ENCODE results near the gene TIMM10. TPM values are rescaled to one million over a fixed set of nuclear protein-coding genes. Genes with fewer than 3 reads are reported as not detected.
A peak's percentile ranks its signal among the peaks of the same experiment; 100 is the strongest.

TIMM10 gene
- polyA plus RNA-seq, 1 donor from 2014 or later, result 63.5 TPM

DNA sequence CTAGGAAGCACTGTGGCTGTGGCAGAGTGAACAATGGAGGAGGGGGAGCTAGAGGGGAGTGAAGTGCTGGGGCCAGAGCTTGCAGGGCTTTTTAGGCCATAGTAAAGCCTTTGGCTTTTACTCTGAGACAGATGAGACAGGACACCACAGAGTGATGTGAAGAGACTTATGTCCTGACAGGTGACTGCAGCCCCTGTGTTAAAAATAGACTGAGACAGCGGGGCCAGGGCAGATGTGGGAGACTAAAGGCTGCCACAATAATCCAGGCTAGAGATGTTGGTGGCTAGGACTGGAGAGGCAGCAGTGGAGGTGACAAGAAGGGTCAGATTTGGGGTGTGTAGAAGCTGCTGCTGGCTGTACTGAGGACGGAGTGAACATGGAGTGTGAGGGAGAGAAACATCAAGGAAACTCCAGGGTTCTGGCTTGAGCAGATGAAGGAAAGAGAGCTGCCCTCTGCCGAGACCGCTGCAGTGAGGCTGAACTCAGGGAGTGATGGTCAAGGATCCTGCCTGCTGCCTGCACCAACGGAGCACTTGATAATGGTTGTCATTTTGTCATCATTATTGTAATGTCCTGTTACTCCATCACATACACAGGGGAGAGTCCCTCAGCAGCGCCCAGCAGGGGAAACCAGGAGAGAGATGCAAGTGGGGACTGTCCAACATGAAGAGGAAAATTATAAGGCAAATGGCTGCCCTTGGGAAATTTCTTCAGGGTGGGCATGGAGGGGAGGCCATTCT lies 42.5 kb downstream of the TIMM10 start:
- Mint-ChIP-seq H3K27me3 (peaks cover 4% of the 10 kb centered on the region), H3K27ac (no peak overlapping the region), H3K9me3 (no peaks in the 10 kb centered on the region), H3K36me3 (peaks cover 2% of the 10 kb centered on the region), H3K4me3 (no peak overlapping the region), H3K4me1 (peaks cover 12 to 16% (median 16%) of the 10 kb centered on the region in 3 donors)

- no peak overlapping the region for H3K4me3 Mint-ChIP-seq
- peaks cover 12 to 17% (median 16%) of the 10 kb centered on the region in 3 donors for H3K4me1 Mint-ChIP-seq
- peaks cover 6% of the 10 kb centered on the region for H3K27me3 Mint-ChIP-seq
- H3K9me3 Mint-ChIP-seq, result no peaks in the 10 kb centered on the region
- H3K27ac Mint-ChIP-seq, result no peak overlapping the region
- peaks cover 2% of the 10 kb centered on the region for H3K36me3 Mint-ChIP-seq
These were observed 43.4 kb downstream of the TIMM10 start for GRCh38 chr11:57487021-57487778.

GRCh38 chr11:57485217-57485990 lies 45.1 kb downstream of the TIMM10 start:
- Mint-ChIP-seq H3K4me1 (peaks cover 19 to 25% (median 23%) of the 10 kb centered on the region in 3 donors), H3K9me3 (no peaks in the 10 kb centered on the region), H3K4me3 (peak overlapping the region in 1 of 4 donors; percentile 37), H3K27me3 (peaks cover 12% of the 10 kb centered on the region), H3K36me3 (peaks cover 2% of the 10 kb centered on the region), H3K27ac (peak overlapping the region in 2 of 3 donors; percentile 73 to 86)

- Mint-ChIP-seq H3K4me1 (peaks cover 23 to 33% (median 24%) of the 10 kb centered on the region in 3 donors), H3K4me3 (peak overlapping the region in 3 of 4 donors; percentile 33 to 80 (median 73)), H3K36me3 (peaks cover 2% of the 10 kb centered on the region)
These were observed 46.3 kb downstream of the TIMM10 start for GRCh38 chr11:57484141-57484710.

DNA sequence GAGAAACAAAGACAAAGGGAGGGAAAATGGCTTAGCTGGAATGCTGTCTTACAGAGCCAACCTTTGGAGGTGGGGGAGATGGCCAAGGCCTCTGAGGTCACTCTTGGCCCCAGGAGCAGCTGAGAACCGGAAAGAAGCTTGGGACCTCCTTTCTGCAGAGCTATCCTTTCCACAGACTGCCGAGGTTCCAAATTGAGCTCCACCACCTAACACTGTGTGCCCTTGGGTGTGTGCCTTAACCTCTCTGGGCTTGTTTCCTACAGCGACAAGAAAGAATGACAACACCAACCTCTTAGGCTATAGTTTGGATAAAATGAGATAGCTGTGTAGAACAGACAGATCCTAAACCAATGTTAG lies 47.0 kb downstream of the TIMM10 start:
- Mint-ChIP-seq H3K9me3 (no peaks in the 10 kb centered on the region), H3K4me1 (peaks cover 23 to 33% (median 24%) of the 10 kb centered on the region in 3 donors), H3K36me3 (peaks cover 2% of the 10 kb centered on the region), H3K4me3 (peak overlapping the region; percentile 33 to 80 (median 62)), H3K27me3 (peaks cover 18% of the 10 kb centered on the region), H3K27ac (no peak overlapping the region)

More at GRCh38 chr11:57484141-57484710, 46.3 kb downstream of the TIMM10 start:
- peaks cover 18% of the 10 kb centered on the region for H3K27me3 Mint-ChIP-seq
- H3K27ac Mint-ChIP-seq, result peak overlapping the region in 1 of 3 donors; percentile 73
- H3K9me3 Mint-ChIP-seq, result no peaks in the 10 kb centered on the region

DNA sequence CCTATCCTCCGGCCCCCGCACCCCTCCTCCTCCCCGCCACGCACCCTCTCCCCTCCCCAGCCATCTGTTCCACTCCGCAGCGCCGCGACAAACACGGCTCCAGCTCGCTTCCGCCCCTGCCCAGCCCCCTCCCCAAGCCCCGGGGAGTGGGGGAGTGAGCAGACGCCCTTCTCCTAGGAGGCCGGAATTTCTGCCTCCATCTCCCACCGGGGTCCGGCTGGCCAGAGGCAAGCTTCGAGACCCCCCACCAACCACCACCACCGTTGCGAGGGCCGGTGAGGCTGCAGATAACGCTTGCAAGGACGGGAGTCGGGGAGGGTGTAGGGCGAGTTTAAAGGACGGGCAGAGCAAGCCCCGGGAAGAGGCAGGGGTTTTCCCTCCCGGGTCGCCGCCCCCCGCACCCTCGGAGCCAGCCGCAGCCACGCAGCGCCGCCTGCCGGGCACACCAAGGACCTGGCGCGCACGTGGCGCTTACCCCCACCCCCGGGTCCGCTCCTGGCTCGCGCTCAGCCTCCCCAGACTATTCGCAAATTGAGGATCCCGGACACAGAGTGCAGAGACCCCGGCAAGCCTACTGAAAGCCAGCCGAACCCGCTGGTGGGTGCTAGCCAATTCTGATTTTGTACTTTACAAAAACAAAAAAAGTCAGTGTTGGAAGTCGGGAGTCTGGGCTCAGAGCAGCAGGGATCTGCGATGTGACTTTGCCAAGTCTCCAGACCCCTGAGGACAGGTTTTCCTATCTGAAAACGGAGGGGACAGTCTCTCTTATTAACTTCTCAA lies 47.6 kb downstream of the TIMM10 start:
- Mint-ChIP-seq H3K4me1 (peaks cover 23 to 36% (median 24%) of the 10 kb centered on the region in 3 donors), H3K4me3 (peak overlapping the region; percentile 49 to 73 (median 63))

GRCh38 chr11:57481915-57482781 lies 48.4 kb downstream of the TIMM10 start:
- Mint-ChIP-seq H3K27ac (peak overlapping the region in 1 of 3 donors; percentile 26), H3K4me3 (peak overlapping the region; percentile 36 to 72 (median 62)), H3K4me1 (peaks cover 23 to 36% (median 25%) of the 10 kb centered on the region in 3 donors), H3K36me3 (peaks cover 2% of the 10 kb centered on the region), H3K27me3 (peaks cover 21% of the 10 kb centered on the region), H3K9me3 (no peaks in the 10 kb centered on the region)

More for the DNA sequence above, 47.6 kb downstream of the TIMM10 start:
- H3K9me3 Mint-ChIP-seq, result no peaks in the 10 kb centered on the region
- no peak overlapping the region for H3K27ac Mint-ChIP-seq
- H3K36me3 Mint-ChIP-seq, result peaks cover 2% of the 10 kb centered on the region
- peaks cover 21% of the 10 kb centered on the region for H3K27me3 Mint-ChIP-seq

- H3K27ac Mint-ChIP-seq, result peak overlapping the region in 1 of 3 donors; percentile 5
- H3K4me3 Mint-ChIP-seq, result peak overlapping the region in 2 of 4 donors; percentile 53 to 72
- H3K4me1 Mint-ChIP-seq, result peaks cover 23 to 36% (median 28%) of the 10 kb centered on the region in 3 donors
- H3K27me3 Mint-ChIP-seq, result peaks cover 22% of the 10 kb centered on the region
- no peaks in the 10 kb centered on the region for H3K9me3 Mint-ChIP-seq
- H3K36me3 Mint-ChIP-seq, result peaks cover 2% of the 10 kb centered on the region
These were observed 49.2 kb downstream of the TIMM10 start for GRCh38 chr11:57481315-57481714.

GRCh38 chr11:57480409-57481137 lies 50.0 kb downstream of the TIMM10 start:
- peaks cover under 1% of the 10 kb centered on the region for H3K36me3 Mint-ChIP-seq
- H3K4me3 Mint-ChIP-seq, result peak overlapping the region in 1 of 4 donors; percentile 46
- H3K9me3 Mint-ChIP-seq, result no peaks in the 10 kb centered on the region
- H3K27ac Mint-ChIP-seq, result peak overlapping the region in 1 of 3 donors; percentile 7
- peaks cover 25 to 40% (median 28%) of the 10 kb centered on the region in 3 donors for H3K4me1 Mint-ChIP-seq
- H3K27me3 Mint-ChIP-seq, result peaks cover 23% of the 10 kb centered on the region

- no peaks in the 10 kb centered on the region for H3K36me3 Mint-ChIP-seq
- H3K27ac Mint-ChIP-seq, result peak overlapping the region in 1 of 3 donors; percentile 7
- peaks cover 23 to 44% (median 30%) of the 10 kb centered on the region in 3 donors for H3K4me1 Mint-ChIP-seq
- no peaks in the 10 kb centered on the region for H3K9me3 Mint-ChIP-seq
- peaks cover 25% of the 10 kb centered on the region for H3K27me3 Mint-ChIP-seq
- peak overlapping the region in 1 of 4 donors; percentile 46 for H3K4me3 Mint-ChIP-seq
These were observed 50.6 kb downstream of the TIMM10 start for GRCh38 chr11:57479911-57480310.

- H3K9me3 Mint-ChIP-seq, result no peaks in the 10 kb centered on the region
- H3K4me3 Mint-ChIP-seq, result peak overlapping the region in 1 of 4 donors; percentile 28
- peak overlapping the region in 1 of 3 donors; percentile 66 for H3K27ac Mint-ChIP-seq
- peaks cover 29% of the 10 kb centered on the region for H3K27me3 Mint-ChIP-seq
- no peaks in the 10 kb centered on the region for H3K36me3 Mint-ChIP-seq
- H3K4me1 Mint-ChIP-seq, result peaks cover 17 to 39% (median 24%) of the 10 kb centered on the region in 3 donors
These were observed 51.4 kb downstream of the TIMM10 start for GRCh38 chr11:57479021-57479663.
